Brain microvascular endothelial cell (primary cell): ENCODE measurements around the gene C1orf174.

Experiments used
- DNase-seq: peaks from one replicate; pipeline ENCODE4 v3.0.0-alpha.2; 2020
- H3K27ac ChIP-seq: fragments of 250-450 bp; sonication (Bioruptor Pico); 2 replicates; pipeline ENCODE4 v1.5.1; 2020; ENCODE audit warnings: mild to moderate bottlenecking, moderate library complexity
- H3K27me3 ChIP-seq: fragments of 250-450 bp; sonication (Bioruptor Pico); replicated peaks from 2 replicates; pipeline ENCODE4 v1.5.1; 2020; ENCODE audit warnings: mild to moderate bottlenecking
- H3K36me3 ChIP-seq: fragments of 250-450 bp; sonication (Bioruptor Pico); replicated peaks from 2 replicates; pipeline ENCODE4 v1.5.1; 2020; ENCODE audit warnings: mild to moderate bottlenecking
- H3K4me3 ChIP-seq: 2 replicates; pipeline ENCODE4 v1.5.1; 2011; ENCODE audit warnings: low read depth, mild to moderate bottlenecking, control low read depth, low read length, moderate library complexity
- in situ Hi-C: cut with HindIII; loops from 2 replicates; pipeline ENCODE4 v1.10.0; 2017; ENCODE audit warnings: low sequenced_read_pairs, low pct_ligation_motif_present
- TF ChIP-seq, protein P1 (sequence below): IDR thresholded peaks from 2 replicates; pipeline ENCODE4 v1.5.1; 2011; ENCODE audit warnings: low read depth, mild to moderate bottlenecking, moderate library complexity, low read length, control low read depth, inconsistent platforms; ENCODE audit errors: missing control alignments

C1orf174 gene

DNA sequence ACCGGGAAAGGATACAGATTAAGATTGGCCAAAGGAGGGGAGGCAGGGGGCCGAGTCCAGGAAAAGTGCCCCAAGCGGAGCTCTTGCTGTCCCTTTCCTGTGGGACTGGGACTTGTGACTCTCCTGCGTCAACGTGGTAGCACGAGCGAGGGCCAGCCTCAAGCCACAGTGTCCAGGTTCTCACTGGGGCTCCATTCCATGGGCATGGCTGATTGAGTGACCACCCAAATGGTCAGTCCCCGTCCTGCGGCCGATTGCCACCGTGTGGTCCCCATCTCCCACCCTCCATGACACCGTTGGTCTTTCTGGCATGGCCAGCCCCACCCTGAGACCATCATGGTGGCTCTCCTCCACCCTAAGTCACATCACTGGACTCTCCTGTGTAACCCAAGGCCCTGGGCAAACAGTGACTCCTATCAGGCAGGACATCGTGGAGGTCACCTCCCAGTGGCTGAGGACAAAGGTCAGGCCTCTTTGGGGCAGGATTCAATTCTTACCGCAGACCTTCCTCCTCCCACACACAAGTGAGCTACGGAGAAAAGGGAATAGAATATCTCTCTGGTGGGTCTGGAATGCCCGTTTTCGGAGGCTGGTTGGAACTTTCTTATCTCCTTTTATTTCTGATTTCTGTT, 8.9 kb upstream of the C1orf174 start:
- Histone ChIP-seq H3K27ac (no peak overlapping the region), H3K36me3 (no peaks in the 10 kb centered on the region), H3K27me3 (no peaks in the 10 kb centered on the region), H3K4me3 (no peak overlapping the region)
- in situ Hi-C loops: no loop called here
- TF ChIP-seq, protein P1, sequence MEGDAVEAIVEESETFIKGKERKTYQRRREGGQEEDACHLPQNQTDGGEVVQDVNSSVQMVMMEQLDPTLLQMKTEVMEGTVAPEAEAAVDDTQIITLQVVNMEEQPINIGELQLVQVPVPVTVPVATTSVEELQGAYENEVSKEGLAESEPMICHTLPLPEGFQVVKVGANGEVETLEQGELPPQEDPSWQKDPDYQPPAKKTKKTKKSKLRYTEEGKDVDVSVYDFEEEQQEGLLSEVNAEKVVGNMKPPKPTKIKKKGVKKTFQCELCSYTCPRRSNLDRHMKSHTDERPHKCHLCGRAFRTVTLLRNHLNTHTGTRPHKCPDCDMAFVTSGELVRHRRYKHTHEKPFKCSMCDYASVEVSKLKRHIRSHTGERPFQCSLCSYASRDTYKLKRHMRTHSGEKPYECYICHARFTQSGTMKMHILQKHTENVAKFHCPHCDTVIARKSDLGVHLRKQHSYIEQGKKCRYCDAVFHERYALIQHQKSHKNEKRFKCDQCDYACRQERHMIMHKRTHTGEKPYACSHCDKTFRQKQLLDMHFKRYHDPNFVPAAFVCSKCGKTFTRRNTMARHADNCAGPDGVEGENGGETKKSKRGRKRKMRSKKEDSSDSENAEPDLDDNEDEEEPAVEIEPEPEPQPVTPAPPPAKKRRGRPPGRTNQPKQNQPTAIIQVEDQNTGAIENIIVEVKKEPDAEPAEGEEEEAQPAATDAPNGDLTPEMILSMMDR: no peak
- DNase-seq: no peak

DNA sequence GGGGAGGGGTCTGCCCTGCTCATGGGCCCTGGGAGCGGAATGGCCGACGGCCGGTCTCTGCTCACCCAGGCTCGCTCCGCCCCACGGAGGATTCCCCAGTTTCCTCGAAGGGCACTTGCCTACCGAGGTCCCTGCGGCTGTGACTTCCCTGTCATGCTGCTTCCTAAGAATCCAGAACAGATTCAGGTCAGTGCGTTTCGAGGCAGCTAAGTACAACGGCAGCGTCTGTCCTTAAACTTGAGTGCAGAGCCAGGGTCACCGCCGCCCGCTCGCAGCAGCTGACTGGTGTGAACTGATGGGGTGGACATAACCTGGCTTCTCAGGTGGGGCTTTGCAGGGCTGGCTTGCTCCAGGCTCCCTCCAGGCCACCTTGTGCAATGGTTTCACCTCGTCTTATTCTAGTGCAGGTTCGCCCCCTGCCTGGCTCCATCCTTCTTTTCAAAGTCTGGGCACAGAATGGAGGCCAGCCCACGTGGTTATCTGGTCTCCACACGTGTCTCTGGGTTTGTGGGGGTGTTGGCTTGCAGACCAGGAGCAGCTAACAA, 7.6 kb upstream of the C1orf174 start:
- TF ChIP-seq, protein P1: no peak
- no peak overlapping the region for H3K4me3 ChIP-seq
- DNase-seq: no peak
- H3K36me3 ChIP-seq: no peaks in the 10 kb centered on the region
- in situ Hi-C loops: no loop called here
- H3K27ac ChIP-seq: no peak overlapping the region
- H3K27me3 ChIP-seq: no peaks in the 10 kb centered on the region

DNA sequence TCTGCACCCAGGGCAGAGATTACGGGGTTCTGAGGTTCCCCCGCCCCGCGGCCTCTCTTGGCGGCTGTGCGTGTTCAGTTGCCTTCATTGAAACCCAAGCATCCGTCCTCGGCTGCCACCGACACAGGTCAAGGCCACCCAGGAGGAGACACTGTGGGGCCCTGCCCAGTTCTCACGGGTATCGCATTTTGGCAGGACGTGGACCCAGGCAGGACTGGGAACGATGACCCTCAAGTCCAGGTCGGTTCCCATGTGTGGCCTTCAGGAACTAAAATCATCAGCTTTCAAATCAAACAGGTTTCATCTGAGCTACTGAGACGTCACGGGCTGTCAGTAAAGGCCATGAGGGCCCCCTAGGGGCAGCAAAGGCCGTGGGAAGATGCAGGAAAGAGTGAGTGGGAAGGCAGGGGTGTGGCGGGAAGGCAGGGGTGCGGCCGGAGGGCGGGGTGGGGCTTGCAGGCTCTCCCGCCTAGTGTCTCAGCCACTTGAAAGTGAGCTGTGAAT, 7.0 kb upstream of the C1orf174 start:
- no peaks in the 10 kb centered on the region for H3K36me3 ChIP-seq
- in situ Hi-C loops: no loop called here
- H3K27ac ChIP-seq: no peak overlapping the region
- no peak for DNase-seq
- no peaks in the 10 kb centered on the region for H3K27me3 ChIP-seq
- TF ChIP-seq, protein P1: peak; percentile 8
- no peak overlapping the region for H3K4me3 ChIP-seq

DNA sequence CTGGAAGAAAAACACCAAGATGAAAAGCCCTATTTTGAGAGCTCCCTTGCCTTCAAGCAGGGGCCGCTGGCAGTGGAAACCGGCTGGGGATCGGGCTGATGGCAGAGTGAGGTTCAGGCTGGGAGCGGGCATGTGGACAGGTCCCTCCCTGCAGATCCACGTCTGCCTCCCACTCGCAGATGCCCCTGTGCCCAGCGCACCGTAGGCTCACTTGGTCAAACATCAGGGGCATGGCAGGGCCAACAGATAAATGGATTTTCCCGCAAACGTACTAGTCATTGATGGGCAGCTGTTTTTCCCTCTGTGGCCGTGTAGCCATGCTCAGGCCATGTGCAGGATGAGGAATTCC, 6.6 kb upstream of the C1orf174 start:
- H3K27ac ChIP-seq: no peak overlapping the region
- no peak for DNase-seq
- TF ChIP-seq, protein P1: no peak
- in situ Hi-C loops: no loop called here
- H3K27me3 ChIP-seq: no peaks in the 10 kb centered on the region
- H3K36me3 ChIP-seq: no peaks in the 10 kb centered on the region
- H3K4me3 ChIP-seq: no peak overlapping the region

DNA sequence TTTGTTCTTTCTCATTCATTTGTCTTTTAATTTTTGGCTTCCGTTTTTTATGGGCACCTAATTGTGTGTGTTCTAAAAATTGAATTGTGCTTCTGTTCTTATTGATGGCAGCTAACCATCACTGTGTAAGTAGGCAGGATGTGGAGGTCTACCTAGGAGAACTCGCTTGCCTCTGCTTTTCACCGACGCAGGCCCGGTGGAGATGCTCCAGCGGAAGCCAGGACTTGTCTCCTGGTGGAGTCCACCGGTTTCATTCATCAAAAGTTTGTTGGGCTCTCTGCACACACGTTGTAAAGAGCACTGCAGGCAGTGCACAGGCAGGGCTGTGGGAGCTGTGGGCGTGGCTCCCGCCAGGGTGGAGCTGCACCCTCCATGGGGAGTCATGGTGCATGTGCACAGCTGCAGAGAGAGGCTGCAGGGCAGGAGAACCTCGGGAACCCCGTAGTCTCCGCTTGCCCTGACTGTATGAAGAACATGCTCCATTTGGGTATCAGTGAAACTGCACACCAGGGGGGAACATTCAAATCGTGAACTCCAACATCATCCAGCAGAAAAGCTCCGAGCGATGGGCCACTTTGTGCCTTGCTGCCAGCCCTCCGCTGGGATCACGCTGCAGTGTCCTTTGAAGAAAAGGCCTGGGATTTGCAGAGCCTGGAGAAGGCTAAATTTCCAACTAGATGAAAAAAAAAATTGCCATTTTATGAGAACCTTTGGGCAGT, 6.0 kb upstream of the C1orf174 start:
- H3K4me3 ChIP-seq: no peak overlapping the region
- no peaks in the 10 kb centered on the region for H3K27me3 ChIP-seq
- no peak for DNase-seq
- in situ Hi-C loops: no loop called here
- no peaks in the 10 kb centered on the region for H3K36me3 ChIP-seq
- TF ChIP-seq, protein P1: no peak
- H3K27ac ChIP-seq: no peak overlapping the region
